GM10266 (cell line): ENCODE results near the gene GSDME.

Experiments used
- DNase-seq: peaks from one replicate; pipeline ENCODE4 v3.0.0; 2012; ENCODE audit errors: extremely low spot score
- TF ChIP-seq, protein P1 (sequence below): IDR thresholded peaks from 2 replicates; pipeline ENCODE4 v1.5.1; 2012; ENCODE audit warnings: mild to moderate bottlenecking, low read depth; ENCODE audit not compliant: control insufficient read depth, insufficient read depth; ENCODE audit errors: missing control alignments

Gene GSDME

GRCh38 chr7:24701261-24702235 lies 55.7 kb downstream of the GSDME start:
- DNase-seq, result no peak
- TF ChIP-seq, protein P1, sequence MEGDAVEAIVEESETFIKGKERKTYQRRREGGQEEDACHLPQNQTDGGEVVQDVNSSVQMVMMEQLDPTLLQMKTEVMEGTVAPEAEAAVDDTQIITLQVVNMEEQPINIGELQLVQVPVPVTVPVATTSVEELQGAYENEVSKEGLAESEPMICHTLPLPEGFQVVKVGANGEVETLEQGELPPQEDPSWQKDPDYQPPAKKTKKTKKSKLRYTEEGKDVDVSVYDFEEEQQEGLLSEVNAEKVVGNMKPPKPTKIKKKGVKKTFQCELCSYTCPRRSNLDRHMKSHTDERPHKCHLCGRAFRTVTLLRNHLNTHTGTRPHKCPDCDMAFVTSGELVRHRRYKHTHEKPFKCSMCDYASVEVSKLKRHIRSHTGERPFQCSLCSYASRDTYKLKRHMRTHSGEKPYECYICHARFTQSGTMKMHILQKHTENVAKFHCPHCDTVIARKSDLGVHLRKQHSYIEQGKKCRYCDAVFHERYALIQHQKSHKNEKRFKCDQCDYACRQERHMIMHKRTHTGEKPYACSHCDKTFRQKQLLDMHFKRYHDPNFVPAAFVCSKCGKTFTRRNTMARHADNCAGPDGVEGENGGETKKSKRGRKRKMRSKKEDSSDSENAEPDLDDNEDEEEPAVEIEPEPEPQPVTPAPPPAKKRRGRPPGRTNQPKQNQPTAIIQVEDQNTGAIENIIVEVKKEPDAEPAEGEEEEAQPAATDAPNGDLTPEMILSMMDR, result no peak

DNA sequence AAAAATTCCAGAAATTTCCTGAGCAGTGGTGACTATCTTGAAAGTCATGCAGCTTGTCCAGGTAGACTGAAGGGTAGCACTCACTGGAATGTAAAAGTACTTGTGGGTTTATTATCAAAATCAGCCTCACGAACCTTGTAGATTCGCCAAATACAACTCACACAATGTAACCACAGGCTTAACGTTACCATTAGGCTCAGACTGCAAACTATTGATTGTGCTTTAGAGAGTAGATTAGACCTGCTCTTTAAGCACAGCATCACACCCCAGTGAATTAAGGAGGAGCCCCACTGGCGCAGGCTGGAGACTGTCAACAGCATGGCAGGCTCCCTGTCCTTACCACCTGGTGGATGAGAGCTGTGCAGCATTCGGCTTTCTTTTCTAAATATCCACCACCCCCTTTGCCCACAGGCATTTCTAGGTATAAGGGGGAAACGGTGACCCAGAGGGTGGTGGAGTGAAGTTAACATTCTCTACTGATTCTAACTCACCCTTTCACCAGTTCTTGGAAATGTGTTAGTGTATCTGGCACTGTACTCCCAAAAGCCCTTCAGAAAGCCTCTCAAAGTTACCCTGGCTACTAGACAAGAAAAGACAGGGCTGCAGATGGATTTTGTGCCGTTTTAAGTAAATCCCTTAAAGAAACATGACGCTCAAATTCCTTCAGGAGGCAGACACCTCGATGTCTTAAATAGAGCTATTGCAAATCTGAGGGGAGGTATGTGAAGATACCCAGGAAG lies 56.6 kb downstream of the GSDME start:
- DNase-seq, result no peak
- TF ChIP-seq, protein P1, result no peak

GRCh38 chr7:24698531-24699266 lies 58.6 kb downstream of the GSDME start:
- DNase-seq, result no peak
- TF ChIP-seq, protein P1, result no peak

DNA sequence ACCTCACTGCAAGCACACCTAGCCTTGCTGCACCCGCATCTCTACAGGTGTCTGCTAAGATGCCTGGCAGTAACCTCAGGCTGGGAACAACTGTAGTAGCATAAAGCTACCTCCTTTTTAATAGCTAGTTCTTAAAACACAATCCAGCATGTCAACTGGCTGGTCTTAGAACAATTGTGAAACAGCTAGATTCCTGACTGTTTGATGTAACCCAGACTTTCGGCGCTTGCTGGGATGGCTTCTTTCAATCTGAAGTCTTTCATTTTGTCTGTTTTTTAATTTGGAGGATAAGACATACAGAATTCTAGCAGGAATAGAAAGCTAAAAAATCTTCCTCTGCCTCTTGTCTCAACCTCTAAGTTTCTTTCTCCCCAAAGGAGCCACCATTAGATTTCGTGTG lies 59.8 kb downstream of the GSDME start:
- no peak for DNase-seq
- TF ChIP-seq, protein P1, result no peak

DNA sequence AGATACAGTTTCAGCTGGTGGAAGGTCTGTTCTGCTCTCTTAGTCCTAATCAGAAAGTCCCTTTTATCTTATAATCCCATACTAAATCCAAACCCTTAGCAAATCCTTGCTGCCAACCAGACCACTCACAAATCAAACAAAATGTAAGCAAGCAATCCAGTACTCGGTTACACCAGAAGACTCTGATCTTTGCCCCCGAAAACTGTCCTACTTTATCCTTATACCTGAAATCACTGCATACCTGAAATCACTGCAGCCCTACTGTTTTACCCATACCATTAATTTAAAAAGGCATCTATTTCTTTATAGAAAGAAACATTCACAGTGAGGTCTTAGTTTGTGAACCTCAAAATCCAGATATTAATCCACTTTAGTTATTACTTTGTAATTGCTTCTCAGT lies 64.7 kb downstream of the GSDME start:
- DNase-seq, result no peak
- TF ChIP-seq, protein P1, result no peak

- TF ChIP-seq, protein P1, result no peak
- no peak for DNase-seq
Observed at GRCh38 chr7:24690251-24690650, 67.0 kb downstream of the GSDME start.
